WTC11 (cell line): ENCODE data around the gene MYO15B. TPM values are rescaled to one million over a fixed set of nuclear protein-coding genes. Genes with fewer than 3 reads are reported as not detected.

Experiments
- ATAC-seq: fragments of 200-7000 bp; cut with Tn5 transposase; 2 replicates; pipeline ENCODE4 v1.10.0; 2021; ENCODE audit warnings: mild to moderate bottlenecking, moderate library complexity
- CTCF ChIA-PET: fragments of 300-600 bp; sonication (Branson Sonifier 250); formaldehyde crosslinking; loops from one replicate; lab custom pipeline; 2021; ENCODE audit warnings: antibody characterized with exemption; lab: Charles Lee
- POLR2A ChIA-PET: fragments of 350-600 bp; sonication (Branson Sonifier 250); formaldehyde crosslinking; loops from one replicate; lab custom pipeline; 2021; ENCODE audit warnings: antibody characterized with exemption; lab: Charles Lee
- DNase-seq: peaks from one replicate; pipeline ENCODE4 v3.0.0; 2021; ENCODE audit warnings: low spot score
- H3K27ac Mint-ChIP-seq: 2 replicates; pipeline ENCODE4 v1.8.0; 2021; ENCODE audit warnings: mixed read lengths
- H3K27me3 Mint-ChIP-seq: 2 replicates; pipeline ENCODE4 v1.8.0; 2021; ENCODE audit warnings: low read depth, mild to moderate bottlenecking, moderate library complexity, mixed read lengths
- H3K36me3 Mint-ChIP-seq: 2 replicates; pipeline ENCODE4 v1.8.0; 2021; ENCODE audit warnings: mixed read lengths
- H3K4me1 Mint-ChIP-seq: 2 replicates; pipeline ENCODE4 v1.8.0; 2022; ENCODE audit warnings: mixed read lengths
- H3K4me3 Mint-ChIP-seq: 2 replicates; pipeline ENCODE4 v1.8.0; 2021; ENCODE audit warnings: mild to moderate bottlenecking, moderate library complexity, mixed read lengths
- H3K9me3 Mint-ChIP-seq: 2 replicates; pipeline ENCODE4 v1.8.0; 2021; ENCODE audit warnings: mixed read lengths
- CREB1 ChIP-seq: sonication (generic); formaldehyde crosslinking; IDR thresholded peaks from 2 replicates; pipeline ENCODE4 v1.8.0; 2023; ENCODE audit warnings: mild to moderate bottlenecking, missing genetic modification reagents
- CREM ChIP-seq: sonication (generic); formaldehyde crosslinking; IDR thresholded peaks from 2 replicates; pipeline ENCODE4 v1.8.1; 2022; ENCODE audit warnings: mild to moderate bottlenecking, missing genetic modification reagents, moderate library complexity
- FOXJ3 ChIP-seq: sonication (generic); formaldehyde crosslinking; IDR thresholded peaks from 2 replicates; pipeline ENCODE4 v1.9.0; 2021; ENCODE audit warnings: missing genetic modification reagents, mild to moderate bottlenecking, borderline replicate concordance
- GTF2I ChIP-seq: fragments of 250-450 bp; sonication (Bioruptor Pico); conservative IDR thresholded peaks from 2 replicates; pipeline ENCODE4 v1.4.0; 2021; ENCODE audit warnings: mild to moderate bottlenecking
- MXD4 ChIP-seq: fragments of 250-450 bp; sonication (Bioruptor Pico); IDR thresholded peaks from 2 replicates; pipeline ENCODE4 v1.8.0; 2021; ENCODE audit warnings: mild to moderate bottlenecking, moderate library complexity, borderline replicate concordance
- NFE2L1 ChIP-seq: sonication (generic); formaldehyde crosslinking; IDR thresholded peaks from 2 replicates; pipeline ENCODE4 v1.8.1; 2023; ENCODE audit warnings: missing genetic modification reagents
- NR1H2 ChIP-seq: sonication (generic); formaldehyde crosslinking; IDR thresholded peaks from 2 replicates; pipeline ENCODE4 v1.9.0; 2021; ENCODE audit warnings: mild to moderate bottlenecking, moderate library complexity, missing genetic modification reagents
- NR2C2 ChIP-seq: sonication (generic); formaldehyde crosslinking; IDR thresholded peaks from 2 replicates; pipeline ENCODE4 v1.8.0; 2022; ENCODE audit warnings: mild to moderate bottlenecking, missing genetic modification reagents
- SOX15 ChIP-seq: fragments of 250-450 bp; sonication (Bioruptor Pico); IDR thresholded peaks from 2 replicates; pipeline ENCODE4 v1.9.0; 2021; ENCODE audit warnings: mild to moderate bottlenecking
- SP1 ChIP-seq: sonication (generic); formaldehyde crosslinking; conservative IDR thresholded peaks from 2 replicates; pipeline ENCODE4 v1.8.1; 2022; ENCODE audit warnings: missing genetic modification reagents
- TCF7 ChIP-seq: sonication (generic); formaldehyde crosslinking; IDR thresholded peaks from 2 replicates; pipeline ENCODE4 v1.8.0; 2022; ENCODE audit warnings: mild to moderate bottlenecking, low read depth, missing genetic modification reagents, moderate library complexity
- TEAD4 ChIP-seq: sonication (generic); formaldehyde crosslinking; IDR thresholded peaks from 2 replicates; pipeline ENCODE4 v1.8.0; 2022; ENCODE audit warnings: mild to moderate bottlenecking, missing genetic modification reagents
- total RNA-seq: library from RNA; stranded (reverse); gene quantifications from 3 replicates; pipeline ENCODE4 v1.2.3, GENCODE V29; 2021
- TF ChIP-seq, protein P1 (sequence below): fragments of 200-600 bp; IDR thresholded peaks from 2 replicates; pipeline ENCODE4 v1.8.0; 2022; ENCODE audit warnings: antibody characterized with exemption
- TF ChIP-seq, protein P2 (sequence below): sonication (generic); formaldehyde crosslinking; IDR thresholded peaks from 2 replicates; pipeline ENCODE4 v1.8.0; 2022; ENCODE audit warnings: missing genetic modification reagents
- TF ChIP-seq, protein P3 (sequence below): sonication (generic); formaldehyde crosslinking; IDR thresholded peaks from 2 replicates; pipeline ENCODE4 v1.8.0; 2023; ENCODE audit warnings: mild to moderate bottlenecking, missing genetic modification reagents
- TF ChIP-seq, protein P4 (sequence below): fragments of 250-450 bp; sonication (Bioruptor Pico); IDR thresholded peaks from 2 replicates; pipeline ENCODE4 v1.9.0; 2021; ENCODE audit warnings: mild to moderate bottlenecking

Gene MYO15B
- total RNA-seq, 1 experiment from 2014 or later = 35.6 TPM

DNA sequence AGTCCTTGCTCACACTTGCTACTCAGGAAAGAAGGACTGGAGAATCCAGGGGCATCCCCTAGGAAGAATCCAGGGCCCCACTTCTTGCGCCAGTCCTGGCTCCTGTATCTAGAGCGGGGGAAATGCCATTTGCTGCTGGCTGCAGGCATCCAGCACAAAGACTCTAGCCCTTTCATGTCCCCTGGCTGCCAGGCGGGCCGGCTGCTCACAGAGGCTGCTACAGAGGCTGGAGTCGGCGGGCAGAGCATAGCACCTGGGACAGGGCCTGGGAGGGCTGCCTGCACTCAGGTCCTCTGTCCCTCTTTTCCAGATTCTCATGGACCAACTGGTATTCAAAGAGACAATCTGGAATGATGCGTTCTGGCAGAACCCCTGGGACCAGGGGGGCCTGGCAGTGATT, 59.5 kb downstream of the MYO15B start:
- H3K36me3 Mint-ChIP-seq = peaks cover 21% of the 10 kb centered on the region
- H3K9me3 Mint-ChIP-seq = no peaks in the 10 kb centered on the region
- TF ChIP-seq CREM (CRISPR knock-in tag) (no peak), NR2C2 (CRISPR knock-in tag) (no peak), NR1H2 (no peak), TCF7 (CRISPR knock-in tag) (no peak), CREB1 (CRISPR knock-in tag) (no peak), SP1 (CRISPR knock-in tag) (no peak), NFE2L1 (CRISPR knock-in tag) (no peak), TEAD4 (CRISPR knock-in tag) (no peak), SOX15 (no peak), FOXJ3 (CRISPR knock-in tag) (no peak)
- TF ChIP-seq, protein P1, sequence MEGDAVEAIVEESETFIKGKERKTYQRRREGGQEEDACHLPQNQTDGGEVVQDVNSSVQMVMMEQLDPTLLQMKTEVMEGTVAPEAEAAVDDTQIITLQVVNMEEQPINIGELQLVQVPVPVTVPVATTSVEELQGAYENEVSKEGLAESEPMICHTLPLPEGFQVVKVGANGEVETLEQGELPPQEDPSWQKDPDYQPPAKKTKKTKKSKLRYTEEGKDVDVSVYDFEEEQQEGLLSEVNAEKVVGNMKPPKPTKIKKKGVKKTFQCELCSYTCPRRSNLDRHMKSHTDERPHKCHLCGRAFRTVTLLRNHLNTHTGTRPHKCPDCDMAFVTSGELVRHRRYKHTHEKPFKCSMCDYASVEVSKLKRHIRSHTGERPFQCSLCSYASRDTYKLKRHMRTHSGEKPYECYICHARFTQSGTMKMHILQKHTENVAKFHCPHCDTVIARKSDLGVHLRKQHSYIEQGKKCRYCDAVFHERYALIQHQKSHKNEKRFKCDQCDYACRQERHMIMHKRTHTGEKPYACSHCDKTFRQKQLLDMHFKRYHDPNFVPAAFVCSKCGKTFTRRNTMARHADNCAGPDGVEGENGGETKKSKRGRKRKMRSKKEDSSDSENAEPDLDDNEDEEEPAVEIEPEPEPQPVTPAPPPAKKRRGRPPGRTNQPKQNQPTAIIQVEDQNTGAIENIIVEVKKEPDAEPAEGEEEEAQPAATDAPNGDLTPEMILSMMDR = no peak
- TF ChIP-seq, protein P2, sequence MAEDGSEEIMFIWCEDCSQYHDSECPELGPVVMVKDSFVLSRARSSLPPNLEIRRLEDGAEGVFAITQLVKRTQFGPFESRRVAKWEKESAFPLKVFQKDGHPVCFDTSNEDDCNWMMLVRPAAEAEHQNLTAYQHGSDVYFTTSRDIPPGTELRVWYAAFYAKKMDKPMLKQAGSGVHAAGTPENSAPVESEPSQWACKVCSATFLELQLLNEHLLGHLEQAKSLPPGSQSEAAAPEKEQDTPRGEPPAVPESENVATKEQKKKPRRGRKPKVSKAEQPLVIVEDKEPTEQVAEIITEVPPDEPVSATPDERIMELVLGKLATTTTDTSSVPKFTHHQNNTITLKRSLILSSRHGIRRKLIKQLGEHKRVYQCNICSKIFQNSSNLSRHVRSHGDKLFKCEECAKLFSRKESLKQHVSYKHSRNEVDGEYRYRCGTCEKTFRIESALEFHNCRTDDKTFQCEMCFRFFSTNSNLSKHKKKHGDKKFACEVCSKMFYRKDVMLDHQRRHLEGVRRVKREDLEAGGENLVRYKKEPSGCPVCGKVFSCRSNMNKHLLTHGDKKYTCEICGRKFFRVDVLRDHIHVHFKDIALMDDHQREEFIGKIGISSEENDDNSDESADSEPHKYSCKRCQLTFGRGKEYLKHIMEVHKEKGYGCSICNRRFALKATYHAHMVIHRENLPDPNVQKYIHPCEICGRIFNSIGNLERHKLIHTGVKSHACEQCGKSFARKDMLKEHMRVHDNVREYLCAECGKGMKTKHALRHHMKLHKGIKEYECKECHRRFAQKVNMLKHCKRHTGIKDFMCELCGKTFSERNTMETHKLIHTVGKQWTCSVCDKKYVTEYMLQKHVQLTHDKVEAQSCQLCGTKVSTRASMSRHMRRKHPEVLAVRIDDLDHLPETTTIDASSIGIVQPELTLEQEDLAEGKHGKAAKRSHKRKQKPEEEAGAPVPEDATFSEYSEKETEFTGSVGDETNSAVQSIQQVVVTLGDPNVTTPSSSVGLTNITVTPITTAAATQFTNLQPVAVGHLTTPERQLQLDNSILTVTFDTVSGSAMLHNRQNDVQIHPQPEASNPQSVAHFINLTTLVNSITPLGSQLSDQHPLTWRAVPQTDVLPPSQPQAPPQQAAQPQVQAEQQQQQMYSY (CRISPR knock-in tag) = no peak
- TF ChIP-seq, protein P3, sequence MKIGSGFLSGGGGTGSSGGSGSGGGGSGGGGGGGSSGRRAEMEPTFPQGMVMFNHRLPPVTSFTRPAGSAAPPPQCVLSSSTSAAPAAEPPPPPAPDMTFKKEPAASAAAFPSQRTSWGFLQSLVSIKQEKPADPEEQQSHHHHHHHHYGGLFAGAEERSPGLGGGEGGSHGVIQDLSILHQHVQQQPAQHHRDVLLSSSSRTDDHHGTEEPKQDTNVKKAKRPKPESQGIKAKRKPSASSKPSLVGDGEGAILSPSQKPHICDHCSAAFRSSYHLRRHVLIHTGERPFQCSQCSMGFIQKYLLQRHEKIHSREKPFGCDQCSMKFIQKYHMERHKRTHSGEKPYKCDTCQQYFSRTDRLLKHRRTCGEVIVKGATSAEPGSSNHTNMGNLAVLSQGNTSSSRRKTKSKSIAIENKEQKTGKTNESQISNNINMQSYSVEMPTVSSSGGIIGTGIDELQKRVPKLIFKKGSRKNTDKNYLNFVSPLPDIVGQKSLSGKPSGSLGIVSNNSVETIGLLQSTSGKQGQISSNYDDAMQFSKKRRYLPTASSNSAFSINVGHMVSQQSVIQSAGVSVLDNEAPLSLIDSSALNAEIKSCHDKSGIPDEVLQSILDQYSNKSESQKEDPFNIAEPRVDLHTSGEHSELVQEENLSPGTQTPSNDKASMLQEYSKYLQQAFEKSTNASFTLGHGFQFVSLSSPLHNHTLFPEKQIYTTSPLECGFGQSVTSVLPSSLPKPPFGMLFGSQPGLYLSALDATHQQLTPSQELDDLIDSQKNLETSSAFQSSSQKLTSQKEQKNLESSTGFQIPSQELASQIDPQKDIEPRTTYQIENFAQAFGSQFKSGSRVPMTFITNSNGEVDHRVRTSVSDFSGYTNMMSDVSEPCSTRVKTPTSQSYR (CRISPR knock-in tag) = no peak
- TF ChIP-seq, protein P4, sequence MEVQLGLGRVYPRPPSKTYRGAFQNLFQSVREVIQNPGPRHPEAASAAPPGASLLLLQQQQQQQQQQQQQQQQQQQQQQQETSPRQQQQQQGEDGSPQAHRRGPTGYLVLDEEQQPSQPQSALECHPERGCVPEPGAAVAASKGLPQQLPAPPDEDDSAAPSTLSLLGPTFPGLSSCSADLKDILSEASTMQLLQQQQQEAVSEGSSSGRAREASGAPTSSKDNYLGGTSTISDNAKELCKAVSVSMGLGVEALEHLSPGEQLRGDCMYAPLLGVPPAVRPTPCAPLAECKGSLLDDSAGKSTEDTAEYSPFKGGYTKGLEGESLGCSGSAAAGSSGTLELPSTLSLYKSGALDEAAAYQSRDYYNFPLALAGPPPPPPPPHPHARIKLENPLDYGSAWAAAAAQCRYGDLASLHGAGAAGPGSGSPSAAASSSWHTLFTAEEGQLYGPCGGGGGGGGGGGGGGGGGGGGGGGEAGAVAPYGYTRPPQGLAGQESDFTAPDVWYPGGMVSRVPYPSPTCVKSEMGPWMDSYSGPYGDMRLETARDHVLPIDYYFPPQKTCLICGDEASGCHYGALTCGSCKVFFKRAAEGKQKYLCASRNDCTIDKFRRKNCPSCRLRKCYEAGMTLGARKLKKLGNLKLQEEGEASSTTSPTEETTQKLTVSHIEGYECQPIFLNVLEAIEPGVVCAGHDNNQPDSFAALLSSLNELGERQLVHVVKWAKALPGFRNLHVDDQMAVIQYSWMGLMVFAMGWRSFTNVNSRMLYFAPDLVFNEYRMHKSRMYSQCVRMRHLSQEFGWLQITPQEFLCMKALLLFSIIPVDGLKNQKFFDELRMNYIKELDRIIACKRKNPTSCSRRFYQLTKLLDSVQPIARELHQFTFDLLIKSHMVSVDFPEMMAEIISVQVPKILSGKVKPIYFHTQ (CRISPR knock-in tag) = no peak
- DNase-seq = no peak
- H3K4me3 Mint-ChIP-seq = no peak overlapping the region
- ATAC-seq = no peak
- H3K4me1 Mint-ChIP-seq = peaks cover 18% of the 10 kb centered on the region
- H3K27me3 Mint-ChIP-seq = no peaks in the 10 kb centered on the region
- ChIA-PET POLR2A (no interaction called here), CTCF (interaction anchor here (0.8 to 22.8 kb wide), 6 partner anchors 14 to 106 kb away, joined by 3 to 456 read pairs (median 18); partner anchors contain the start of gene SMIM5)
- no peak overlapping the region for H3K27ac Mint-ChIP-seq

DNA sequence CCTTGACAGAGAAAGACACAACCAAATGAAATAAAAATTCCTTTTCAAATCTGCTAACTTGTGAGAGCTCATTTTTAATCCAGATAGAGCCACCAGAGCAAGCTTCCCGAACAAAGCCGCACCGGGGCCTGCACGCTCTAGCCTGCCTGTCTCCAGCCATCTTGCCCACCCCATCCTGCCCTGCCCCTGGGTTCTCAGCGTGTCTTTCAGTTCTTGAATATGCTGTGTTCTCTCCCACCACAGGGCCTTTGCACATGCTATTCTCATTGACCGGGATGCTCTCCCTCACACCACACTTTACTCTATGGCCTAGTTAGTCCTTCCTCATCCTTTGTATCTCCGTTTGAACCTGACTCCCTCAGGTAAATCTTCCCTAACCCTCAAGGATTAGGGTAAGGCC, 60.3 kb downstream of the MYO15B start:
- Mint-ChIP-seq H3K36me3 (peaks cover 24% of the 10 kb centered on the region), H3K4me3 (no peak overlapping the region), H3K27me3 (no peaks in the 10 kb centered on the region), H3K9me3 (no peaks in the 10 kb centered on the region)
- DNase-seq = no peak
- TF ChIP-seq MXD4 (CRISPR knock-in tag) = no peak
- 0 out of 2 replicates have a peak, but pooled peaks have one; percentile 11 for TF ChIP-seq GTF2I (CRISPR knock-in tag)
- TF ChIP-seq, all 79 proteins: peak for 1
- ChIA-PET CTCF (interaction anchor here (2.1 to 22.8 kb wide), 2 partner anchors 15 to 105 kb away, joined by 12 to 456 read pairs; partner anchors contain the start of gene SMIM5), POLR2A (no interaction called here)
- ATAC-seq = no peak
- Mint-ChIP-seq H3K27ac (no peak overlapping the region), H3K4me1 (peaks cover 10% of the 10 kb centered on the region)
